Fibroblast of skin of abdomen (primary cell): ENCODE results near the gene ROR1.

Experiments
- DNase-seq: peaks from one replicate; pipeline ENCODE4 v3.0.0-alpha.2; 2013

The ROR1 gene

DNA sequence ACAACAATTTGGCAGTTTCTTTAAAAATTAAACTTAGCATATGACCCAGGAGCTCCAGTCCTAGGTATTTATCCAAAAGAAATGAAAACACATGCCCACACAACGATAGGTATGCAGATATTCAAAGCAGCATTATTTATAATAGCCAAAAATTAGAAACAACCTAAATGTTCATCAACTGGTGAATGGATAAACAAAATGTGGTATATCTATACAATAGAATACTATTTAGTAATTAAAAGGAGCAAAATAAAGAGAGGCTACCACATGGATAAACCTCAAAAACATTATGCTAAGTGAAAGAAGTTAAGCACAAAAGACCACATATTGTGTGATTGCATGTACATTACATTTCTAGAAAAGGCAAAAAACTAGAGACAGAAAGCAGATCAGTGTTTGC lies 51.3 kb downstream of the ROR1 start:
- no peak for DNase-seq

DNA sequence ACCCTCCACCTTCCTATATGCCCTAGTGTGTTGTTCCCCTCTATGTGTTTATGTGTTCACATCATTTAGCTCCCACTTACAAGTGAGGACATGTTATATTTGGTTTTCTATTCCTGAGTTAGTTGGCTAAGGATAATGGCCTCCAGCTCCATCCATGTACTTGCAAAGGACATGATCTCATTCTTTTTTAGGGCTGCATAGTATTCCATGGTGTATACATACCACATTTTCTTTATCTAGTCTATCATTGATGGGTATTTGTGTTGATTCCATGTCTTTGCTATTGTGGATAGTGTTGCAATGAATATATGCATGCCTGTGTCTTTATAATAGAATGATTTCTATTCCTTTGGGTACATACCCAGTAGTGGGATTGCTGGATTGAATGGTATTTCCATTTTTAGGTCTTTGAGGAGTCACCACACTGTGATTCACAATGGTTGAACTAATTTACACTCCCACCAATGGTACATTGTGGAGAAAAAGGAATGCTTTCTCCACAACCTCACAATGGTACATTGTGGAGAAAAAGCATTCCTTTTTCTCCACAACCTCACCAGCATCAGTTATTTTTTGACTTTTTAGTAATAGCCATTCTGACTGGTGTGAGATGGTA lies 52.5 kb downstream of the ROR1 start:
- peak; percentile 95 for DNase-seq

DNA sequence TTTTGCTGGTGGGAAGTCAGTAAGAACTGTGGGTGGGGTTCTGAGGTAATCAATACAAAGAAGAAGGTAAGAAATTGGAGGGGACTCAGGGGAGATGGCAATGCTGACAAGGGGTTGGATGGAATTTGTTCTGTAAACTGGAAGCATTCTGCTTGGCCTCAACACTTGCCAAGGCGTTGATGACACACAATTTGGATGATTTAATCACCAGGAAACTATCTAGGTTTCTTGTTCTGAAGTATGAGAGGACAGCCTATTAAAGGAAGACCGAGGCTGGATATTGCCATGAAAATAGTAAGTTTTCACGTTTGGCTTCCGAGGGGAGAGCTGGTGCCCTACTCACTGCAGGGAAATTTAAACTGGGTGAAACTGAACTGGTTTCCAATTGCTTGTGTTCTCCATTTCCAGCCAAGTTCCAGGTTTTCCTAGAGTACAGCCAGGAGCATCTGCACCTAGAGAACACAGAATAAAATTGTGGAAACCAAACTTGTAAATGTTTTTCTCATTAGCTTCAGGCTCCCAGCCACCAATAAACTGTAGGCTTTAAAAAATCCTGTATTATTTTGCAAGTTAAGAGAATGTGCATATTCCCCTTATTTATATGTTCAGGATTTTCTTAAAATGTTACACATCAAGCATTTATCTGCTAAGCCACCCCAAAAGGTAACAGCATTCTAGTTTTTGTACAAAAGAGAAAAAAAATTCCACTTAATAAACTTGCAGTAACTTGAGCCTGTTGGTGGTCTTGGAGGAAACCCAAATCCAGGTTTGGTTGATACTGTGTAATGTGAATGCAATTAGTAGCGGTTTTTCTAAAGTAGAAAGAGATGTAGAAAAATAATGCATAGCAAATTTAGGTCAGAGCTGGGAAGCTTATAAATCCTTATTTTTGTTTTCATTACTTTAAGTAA lies 53.8 kb downstream of the ROR1 start:
- DNase-seq, result peak; percentile 76

DNA sequence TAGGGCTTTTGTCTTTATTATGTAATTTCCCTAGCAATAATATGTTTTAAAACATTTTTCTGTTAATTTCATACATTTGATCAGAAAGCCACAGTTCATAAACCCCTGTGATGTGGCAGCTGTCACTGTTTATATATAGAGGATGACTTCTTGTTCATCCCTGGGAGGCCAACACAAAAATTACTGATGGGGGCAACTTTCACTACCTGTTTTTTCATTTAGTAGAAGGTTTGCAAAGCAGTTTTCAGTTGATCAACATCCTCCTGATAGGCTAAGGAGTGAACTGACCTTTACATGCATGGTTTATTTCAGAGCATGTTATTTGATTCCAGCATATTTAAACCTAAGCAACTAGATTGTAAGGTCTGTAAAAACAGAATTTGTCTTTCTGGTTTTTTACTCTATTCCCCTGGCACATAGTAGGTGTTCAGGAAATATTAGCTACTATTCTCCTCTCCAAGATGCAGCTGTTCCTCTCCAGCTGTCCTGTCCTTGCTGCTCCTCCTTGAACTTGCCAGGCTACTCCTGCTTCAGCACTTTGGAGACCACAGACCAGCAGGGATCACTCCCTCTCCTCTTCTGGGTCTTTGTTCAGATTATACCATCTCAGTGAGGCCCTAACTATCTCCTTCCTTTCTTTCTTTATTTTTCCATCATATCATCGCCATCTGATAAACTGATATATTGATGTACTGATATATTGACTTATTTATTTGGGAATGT lies 54.7 kb downstream of the ROR1 start:
- DNase-seq, result no peak

DNA sequence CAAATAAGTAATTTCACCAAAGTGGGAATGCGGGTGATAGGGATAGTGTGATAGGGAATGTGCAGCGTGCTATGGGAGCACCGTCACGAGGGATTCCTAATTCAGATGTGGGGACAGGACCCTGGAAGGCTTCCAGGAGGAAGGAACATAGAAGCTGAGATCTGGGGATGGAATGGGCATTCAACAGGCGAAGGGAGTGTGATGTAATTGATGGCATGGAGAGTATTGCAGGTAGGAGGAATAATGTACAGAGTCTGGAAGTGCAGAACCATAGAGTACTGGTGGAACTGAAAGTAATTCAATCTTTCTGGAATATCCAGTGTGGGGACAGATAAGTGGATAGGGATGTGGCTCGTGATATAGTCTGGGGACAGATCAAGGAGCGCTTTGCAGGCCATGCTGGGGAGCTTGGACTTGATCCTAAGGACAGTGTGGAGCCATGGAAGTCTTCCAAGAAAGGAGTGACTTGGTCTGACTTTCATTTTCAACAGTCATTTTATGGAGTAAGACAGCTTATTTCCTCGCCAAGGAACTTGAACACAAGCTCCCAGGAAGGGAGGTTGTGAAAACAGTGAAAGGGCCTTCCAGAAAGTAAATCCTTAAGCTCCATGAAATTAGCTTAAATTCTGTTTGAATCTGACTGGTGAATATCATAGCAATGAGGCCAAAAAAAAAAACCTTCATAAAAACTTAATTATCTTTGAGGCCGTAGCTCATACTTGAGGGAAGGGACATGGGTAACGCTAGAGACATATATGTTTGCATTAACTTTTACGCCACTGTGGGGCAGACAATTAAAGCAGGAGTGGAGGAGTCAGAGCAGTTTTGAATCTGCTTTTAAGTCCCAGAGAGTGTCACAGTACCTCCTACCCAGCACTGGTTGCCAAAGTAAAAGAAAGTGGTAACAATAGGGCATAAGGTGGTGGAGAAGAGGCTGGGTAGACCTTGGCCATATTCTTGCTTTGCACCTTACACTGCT lies 55.8 kb downstream of the ROR1 start:
- no peak for DNase-seq

DNA sequence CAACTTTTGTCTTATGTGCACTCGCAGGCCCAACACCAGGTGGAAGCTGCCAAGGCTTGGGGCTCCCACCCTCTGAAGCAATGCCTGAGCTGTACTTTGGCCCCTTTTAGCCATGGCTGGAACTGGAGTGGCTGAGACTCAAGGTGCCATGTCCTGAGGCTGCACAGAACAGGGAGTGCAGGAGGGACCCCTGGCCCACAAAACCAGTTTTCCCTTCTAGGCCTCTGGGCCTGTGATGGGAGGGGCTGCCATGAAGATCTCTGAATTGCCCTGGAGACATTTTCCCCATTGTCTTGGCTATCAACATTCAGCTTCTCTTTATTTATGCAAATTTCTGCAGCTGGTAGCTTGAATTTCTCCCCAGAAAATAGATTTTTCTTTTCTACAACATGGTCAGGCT lies 57.6 kb downstream of the ROR1 start:
- no peak for DNase-seq

DNA sequence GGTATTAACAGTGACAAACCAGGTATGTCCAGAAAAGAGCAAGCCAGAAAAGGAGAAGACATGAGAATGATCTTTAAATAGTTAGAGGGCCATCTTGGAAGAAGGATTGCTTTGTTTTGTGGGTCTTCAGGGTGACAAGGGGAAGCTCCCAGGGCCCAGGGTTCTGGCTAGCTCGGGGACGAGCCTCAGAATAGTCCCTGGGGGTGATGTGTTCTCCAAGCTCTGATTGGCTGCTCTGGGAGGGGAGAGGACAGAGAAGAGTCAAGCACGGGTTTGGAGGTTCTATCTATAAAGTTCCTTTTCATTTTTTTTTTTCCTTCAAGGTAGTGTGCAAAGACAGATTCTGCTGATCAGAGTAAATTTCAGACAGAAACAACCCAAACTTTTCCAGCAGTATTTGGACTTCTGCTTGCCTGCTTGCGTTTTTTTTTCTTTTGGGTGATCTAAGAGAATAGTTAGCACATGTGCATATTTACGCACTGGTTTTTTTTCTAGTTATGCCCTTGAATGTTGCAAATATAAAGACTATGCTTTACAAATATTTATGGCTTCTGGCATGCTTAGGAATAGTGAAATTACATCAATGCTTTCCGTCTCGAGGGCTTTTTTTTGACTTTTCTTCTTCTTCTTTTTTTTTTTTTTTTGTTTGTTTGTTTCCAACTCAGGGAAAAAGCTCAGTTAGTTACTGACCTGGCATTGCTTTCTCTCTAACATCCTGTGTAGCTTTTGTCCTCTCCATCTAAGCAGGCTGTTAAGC lies 59.7 kb downstream of the ROR1 start:
- DNase-seq, result no peak

DNA sequence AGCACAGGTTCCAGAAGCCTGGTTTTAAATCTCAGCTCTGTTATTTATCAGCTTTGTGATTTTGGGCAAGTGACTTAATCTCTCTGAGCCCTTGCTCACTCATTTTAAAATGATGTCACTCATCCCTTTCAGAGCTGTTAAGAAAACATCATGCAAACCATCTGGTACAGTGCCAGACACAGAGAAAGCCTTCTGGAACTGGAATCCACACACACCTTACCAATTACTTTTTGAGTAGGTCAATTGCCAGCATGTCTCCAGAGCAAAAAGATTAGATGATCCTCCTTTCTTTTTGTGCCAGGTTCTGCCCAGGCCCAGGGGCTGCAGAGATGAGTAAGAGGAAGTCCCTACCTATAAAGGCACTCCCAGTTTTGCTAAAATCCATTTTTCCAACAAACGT lies 61.3 kb downstream of the ROR1 start:
- DNase-seq, result no peak

DNA sequence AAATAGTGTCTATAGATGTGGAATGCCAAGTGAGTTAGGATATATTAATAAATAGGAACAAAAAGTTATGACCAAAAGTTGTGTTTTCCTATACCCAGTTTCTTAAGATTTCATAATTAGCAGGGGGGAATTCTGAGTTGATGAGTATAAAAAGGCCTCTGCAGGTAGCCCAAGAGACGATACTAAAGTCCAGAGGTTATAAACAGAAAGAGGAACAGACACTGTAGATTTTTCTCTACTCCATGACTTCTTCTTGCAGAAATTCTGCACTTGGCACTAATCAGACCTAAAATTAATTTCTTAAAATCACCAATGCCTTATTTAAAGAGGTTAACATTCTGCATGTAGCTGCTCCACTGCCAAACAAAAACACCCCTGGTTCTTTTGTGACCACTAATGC lies 62.6 kb downstream of the ROR1 start:
- DNase-seq, result no peak

DNA sequence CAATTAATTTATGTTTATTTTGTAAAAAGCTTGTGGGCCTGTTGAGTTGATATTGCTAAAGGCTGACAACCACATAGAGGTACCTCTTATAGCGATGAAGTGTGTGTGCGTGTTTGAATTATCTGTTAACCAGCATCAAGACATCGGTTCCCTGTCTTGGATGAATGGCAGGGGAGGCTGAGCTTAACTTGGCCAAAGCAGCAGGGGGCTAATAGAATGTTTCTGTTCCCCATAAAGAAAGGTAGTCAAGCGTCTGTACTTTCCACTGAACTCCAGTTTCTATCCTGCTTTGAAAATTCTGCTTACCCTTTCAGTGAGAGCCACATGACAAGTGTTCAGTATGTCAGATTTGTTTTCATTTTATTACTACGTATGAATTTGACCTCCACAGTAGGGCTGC lies 63.0 kb downstream of the ROR1 start:
- DNase-seq, result no peak

DNA sequence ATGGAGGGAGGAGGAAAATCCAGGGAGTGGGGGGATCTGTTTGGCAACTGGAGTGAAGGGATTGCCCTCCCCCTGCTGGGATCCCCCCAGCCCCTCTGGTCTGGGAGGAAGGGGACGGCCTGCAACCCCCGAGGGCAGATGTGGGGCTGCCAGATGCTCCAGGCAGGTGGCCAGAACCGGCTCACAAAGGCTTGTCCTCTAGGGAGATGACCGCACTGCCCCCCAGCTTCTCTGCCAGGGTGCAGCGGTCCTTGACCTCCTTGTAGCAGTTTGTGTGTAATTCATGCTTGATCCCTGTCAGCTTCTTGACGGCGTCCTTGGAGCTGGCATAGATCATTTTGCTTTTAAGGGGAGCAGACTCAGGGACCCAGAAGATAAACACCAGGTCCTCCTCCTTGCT lies 69.2 kb downstream of the ROR1 start:
- DNase-seq, result no peak

DNA sequence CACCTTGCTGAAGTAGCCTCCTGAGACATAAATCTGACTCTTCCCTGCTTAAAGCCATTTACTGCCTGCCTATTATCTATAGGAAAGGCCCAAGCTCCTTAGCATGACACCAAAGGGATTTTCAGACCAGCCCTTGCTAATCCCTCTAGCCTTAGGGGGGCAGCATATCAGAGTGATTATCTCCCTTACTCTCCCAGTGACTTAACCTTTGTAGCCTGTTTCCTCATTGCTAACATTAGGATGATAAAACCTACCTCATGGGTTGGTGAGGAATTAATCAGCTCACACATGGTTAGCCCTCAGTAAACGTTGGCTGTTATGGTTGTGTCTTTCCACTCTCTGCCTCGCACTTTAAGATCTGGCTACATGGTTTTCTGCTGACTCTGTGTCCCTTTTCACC lies 70.1 kb downstream of the ROR1 start:
- DNase-seq, result no peak

DNA sequence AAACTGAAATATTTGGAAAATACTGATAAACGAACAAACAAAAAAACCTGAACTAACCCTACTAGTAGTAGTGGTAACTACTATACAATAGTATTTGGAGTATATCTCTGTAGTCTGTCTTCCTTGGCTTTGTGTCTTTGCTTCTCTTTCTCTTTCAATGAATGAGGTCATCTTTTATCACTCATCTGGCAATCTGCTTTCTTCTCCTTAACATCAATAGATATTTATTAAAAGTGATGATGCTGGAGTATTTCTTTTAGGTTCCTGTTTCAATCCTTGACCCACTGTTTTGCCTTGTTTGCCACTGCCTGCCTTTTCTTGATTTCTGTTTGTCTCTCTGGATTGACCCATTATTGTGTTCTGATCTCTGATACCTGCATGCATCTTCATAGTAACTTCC lies 71.5 kb downstream of the ROR1 start:
- DNase-seq, result no peak

DNA sequence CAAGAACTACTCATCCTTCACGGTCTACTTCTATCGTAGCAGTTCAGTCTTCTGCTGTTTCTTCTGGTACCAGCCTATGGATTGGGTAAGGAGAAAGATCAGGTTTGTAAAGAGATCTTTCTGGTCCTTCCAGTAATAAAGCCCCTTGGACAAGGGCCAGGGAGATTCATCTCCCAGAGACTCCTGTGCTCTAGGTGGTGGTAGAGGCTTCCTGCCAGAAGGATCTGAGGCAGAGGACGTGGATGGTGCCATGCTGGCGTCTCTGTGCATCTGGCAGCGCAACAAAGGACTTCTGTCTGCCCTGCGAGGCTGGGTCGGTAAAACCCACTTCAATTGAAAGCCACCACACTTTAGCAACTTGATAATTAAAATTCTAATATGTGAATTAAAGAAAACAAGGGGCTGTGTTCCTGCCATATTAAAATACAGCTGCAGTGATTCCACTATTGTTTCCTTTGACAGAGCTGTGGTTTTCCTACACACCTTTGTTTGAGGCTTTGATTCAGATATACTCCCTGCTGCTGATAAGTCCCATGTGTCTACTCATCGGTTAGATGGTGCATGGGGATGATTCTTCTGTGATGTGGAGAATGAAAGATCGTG lies 73.6 kb downstream of the ROR1 start:
- DNase-seq, result no peak

DNA sequence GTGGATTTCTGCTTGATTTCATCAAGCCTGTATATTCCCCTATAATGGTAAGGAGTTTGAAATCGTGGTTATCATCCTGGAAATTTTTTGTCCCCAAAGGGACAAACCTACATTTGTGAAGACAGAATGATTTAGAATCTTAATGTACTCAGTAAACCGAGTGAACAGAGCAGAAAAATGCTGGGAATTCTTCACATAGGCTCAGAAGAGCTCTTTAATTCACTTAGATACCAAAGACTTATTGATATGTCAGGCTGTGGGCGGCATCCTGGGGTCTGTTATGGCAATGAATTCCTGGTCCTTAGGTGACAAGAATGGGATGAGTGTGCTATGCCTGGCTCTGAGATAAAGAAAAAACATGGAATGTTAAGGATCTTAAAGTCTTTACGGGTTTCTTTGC lies 74.9 kb downstream of the ROR1 start:
- DNase-seq, result peak; percentile 41

DNA sequence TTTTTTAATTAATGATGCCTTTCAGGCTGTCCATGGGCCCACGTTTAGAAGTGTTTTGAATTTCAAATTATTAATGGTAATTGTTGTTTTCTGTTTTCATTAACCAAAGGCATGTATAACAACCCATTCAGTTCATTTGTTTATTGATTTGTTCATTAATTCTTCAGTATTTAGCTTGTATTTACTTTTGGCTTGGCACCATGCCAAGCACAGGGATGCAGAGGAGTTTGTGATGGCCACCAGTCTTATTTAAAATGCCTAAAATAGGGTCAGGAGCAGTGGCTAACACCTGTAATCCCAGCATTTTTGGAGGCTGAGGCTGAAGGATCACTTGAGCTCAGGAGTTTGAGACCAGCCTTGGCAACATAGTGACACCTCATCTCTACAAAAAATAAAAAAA lies 75.3 kb downstream of the ROR1 start:
- DNase-seq, result no peak

DNA sequence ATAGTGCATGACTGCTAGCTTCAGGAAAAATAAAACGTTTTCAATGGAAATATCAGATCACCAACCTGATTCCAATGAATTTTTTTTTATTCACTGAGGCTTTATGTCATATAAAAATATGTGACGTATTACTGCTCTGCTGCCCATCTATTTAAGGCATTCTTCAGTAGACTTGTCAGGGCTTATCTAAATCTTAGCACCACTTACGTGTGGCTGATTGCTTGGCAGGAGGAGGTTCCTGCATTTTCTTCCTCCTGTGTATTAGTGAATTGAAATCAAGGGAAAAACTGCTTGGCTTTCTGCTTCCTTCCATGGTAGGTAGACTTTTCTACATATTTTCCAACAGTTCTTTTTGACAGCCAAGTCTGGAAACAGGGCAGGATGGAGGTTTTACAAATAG lies 80.3 kb downstream of the ROR1 start:
- no peak for DNase-seq

DNA sequence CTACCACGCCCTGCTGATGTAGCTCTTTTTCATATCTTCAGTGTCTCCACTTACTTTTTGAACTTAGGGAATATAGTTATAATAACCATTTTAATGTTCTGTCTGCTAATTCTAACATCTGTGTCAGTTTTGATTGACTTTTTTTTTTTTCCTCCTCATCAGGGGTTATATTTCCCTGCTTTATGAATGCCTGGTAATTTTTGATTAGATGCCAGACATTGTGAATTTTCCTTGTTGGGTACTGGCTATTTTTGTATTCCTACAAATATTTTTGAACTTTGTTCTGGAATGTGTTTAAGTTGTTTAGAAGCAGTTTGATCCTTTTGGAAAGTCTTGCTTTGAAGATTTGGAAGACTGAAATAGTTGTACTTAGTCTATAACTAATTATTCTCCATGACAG lies 82.1 kb downstream of the ROR1 start:
- no peak for DNase-seq

DNA sequence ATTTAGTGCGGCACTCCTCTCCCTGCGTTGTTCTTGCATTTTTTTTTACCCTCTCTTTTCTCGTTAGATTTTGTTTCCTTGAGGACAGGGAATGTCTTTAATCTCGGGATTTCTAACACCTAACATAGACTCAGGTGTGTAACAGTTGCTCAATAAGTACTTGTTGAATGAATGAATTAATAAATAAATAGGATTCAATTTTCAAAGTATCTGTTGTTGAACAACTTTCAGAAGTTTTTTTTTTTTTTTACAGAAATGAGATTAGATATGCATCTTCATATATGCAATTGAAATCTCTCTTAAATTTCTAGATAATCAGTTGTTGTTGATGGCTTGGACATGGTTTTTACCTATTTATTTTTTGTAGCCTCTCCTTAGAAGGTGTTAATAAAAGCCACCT lies 83.1 kb downstream of the ROR1 start:
- no peak for DNase-seq

DNA sequence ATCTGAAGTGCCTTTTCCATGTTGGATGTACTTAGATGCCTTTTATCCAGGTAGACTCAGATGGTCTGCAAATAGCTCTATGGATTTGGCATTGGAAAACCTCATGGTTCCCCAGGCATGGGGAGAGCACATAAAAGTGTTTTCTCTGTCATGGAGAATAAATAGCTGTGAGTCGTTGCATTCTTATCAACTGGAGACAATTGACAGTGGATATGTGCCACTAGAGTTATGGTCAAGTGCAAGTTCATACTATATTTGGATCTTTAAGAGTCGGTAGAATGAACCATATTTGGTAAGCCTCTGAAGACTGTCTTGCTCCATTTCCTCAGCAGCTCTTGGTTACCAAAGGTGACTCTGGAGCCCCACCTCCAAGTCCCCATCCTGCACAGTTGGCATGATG lies 83.7 kb downstream of the ROR1 start:
- no peak for DNase-seq

DNA sequence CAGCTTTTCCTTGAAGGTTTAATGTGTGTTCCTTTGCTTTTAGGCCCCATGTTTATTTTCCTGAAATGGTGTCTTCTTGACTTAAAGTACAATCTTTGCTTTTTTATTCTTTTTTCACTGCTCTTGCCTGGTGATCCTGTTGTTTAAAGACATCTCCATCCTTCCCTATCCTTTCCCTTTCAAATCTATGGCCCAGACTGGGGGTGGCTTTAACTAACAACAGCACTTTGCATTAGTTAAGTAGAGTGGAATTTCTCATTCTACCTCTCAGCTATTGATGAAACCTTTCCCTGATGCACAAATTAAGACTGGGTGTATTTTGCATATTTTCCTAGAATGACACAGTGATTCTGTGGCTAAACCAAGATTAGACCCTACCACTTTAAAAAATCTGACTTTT lies 84.3 kb downstream of the ROR1 start:
- DNase-seq, result no peak
